ENCODE data around the gene SYNE1.
"Not testable (repeated sequence)": the region's sequence is repeated elsewhere in the genome, so short reads cannot be mapped to it uniquely, and the experiment has no call there.

SYNE1 gene

DNA sequence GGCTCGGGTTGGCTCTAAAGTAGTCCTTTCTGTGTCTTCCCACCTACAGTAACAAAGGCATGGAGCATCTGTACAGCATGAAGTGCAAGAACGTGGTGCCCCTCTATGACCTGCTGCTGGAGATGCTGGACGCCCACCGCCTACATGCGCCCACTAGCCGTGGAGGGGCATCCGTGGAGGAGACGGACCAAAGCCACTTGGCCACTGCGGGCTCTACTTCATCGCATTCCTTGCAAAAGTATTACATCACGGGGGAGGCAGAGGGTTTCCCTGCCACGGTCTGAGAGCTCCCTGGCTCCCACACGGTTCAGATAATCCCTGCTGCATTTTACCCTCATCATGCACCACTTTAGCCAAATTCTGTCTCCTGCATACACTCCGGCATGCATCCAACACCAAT lies 538.5 kb downstream of the SYNE1 start:
- DNase-seq (ENCODE audit: low spot score) = no peak

DNA sequence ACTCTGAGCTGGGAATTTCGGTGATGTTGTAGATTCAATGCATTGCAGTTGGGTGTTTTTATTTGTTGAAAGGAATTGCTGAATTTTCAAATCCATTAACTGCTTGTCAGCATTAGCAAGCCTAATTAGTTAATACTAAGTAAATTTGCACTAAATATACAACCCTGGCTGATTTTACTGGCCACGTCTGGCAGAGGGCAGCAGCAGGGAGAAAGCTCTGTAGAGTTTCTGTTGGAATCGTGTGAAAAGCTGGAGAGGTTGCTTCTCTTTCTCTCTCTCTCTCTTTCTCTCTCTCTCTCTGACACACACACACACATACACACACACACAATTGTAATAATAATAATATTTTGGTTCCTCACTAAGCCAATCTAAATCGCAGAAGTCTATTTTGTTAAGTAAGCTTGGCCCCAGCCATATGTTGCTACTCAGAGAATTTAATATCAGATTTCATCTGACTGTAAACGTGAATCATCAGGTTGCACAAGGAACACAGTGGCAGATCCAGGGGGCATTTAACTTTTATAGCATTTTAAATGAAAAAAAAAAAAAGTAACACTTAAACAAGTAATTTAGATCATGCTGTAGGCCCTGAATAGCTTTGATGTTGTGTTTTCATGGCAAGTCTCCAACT lies 540.2 kb downstream of the SYNE1 start:
- DNase-seq (ENCODE audit: low spot score) = no peak

DNA sequence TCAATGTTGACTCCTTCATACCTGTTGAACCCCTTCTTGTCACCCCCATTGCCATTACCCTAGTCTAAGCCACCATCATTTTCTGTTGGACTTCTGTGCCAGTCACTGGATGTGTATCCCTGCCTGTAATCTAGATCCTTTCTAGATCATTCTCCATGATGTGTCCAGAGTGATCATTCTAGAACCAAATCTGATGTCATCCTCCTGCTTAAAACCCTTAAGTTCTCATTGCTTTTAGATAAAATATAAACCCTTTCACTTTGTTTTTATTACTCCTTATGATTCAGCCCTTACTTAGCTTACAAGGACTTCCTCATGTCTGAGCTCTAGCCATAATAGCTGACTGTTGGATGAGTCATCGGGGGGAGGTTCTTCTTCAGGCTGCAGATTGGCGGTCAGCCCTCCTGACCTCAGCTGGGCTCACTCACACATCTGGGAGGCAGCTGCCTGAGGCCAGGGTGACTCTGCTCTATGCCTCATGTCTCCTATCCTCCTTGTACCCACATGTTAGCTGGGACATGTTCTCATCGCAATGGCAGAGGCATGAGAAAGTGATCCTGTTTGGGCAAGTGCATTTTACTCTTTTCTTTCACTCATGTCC lies 542.1 kb downstream of the SYNE1 start:
- peak; percentile 3 for DNase-seq (ENCODE audit: low spot score)

DNA sequence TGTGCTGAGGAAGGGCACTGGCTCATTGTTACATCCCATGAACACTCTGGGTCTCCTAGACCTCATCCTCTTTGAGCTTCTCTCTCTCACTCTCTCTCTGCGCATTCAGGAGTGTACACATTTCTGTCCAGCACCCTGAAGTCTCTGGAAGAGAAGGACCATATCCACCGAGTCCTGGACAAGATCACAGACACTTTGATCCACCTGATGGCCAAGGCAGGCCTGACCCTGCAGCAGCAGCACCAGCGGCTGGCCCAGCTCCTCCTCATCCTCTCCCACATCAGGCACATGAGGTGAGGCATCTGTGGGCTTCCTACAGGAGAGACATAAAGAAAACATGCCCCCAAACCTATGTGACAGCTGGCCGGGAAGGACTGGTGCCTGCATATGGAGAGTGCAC lies 542.9 kb downstream of the SYNE1 start:
- no peak for DNase-seq (ENCODE audit: low spot score)

DNA sequence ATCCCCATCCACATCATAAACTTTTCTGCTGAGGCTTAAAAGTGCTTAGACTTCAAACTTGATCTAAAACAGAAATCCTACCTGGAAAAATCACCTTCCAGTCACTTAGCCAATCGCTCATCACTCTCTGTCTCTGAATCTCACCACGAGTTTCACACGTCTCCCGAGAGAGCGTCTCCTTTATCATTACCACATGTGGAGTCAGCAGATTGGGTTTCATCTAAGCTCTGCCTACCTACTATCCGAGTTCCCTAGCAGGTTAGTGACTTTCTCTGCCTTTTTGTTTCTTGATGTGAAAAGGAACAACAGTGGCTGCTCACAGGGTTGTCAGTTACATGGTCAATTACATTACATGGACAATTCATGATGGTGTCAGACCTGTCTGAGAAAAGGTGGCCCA lies 543.5 kb downstream of the SYNE1 start:
- no peak for DNase-seq (ENCODE audit: low spot score)

DNA sequence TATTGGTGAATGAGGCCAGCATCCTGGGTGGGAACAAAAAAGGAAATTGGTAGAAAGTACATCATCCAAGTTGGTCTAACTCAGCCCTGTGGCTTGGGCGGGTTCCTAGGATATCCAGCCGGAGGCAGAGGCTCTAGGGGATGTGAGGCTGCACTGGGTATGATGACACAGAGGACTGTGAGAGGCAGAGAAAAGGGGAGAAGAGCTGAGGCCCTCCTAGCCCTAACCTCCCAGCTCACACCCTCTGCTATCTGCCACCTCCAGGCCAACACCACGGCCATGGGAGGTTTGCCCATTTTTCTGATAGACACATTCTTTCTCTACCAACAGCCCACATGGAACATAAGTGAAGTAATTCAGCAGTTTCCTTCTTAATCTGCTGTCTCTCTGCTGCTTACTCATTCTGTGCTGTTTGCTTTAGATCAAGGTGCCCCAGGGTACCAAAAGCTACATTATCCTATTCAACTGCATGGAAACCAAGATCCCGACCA lies 545.3 kb downstream of the SYNE1 start:
- no peak for DNase-seq (ENCODE audit: low spot score)

DNA sequence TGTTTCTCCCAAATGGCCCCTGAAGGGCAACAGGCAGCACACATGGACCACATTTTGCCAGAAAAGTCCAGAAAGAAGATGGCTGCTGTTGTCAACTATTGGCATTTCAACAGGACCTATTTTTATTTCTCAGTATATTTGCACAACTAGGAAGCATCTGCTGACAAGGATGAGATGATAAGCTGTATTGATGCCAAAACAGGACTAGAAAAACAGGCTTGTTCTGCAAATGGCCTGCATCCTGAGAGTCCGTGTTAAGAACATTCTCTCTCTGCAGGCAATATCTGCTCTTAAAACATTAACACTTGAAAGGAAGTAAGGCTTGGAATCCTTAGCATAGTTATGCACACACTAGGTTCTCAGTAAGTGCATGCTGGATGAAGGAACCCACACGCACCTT lies 546.0 kb downstream of the SYNE1 start:
- DNase-seq (ENCODE audit: low spot score) = no peak

DNA sequence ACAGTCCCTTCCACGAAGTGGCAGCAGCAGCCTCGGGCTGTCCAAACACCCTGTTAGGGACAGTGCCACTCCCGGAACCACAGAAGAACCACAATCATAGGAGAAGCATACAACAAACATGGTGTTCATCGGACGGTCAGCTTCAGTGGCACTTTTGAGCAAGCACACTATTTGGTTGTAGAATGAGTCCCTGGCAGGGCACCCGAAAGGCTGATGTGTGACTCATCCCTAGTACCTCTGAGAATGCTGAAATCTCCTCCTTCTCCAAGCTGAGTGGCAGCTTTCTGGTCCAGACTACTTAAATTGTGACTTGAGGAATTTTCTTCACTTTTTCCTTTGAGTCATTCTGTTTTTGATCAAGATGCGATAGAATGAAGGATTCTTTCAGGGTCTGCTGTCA lies 547.2 kb downstream of the SYNE1 start:
- no peak for DNase-seq (ENCODE audit: low spot score)

DNA sequence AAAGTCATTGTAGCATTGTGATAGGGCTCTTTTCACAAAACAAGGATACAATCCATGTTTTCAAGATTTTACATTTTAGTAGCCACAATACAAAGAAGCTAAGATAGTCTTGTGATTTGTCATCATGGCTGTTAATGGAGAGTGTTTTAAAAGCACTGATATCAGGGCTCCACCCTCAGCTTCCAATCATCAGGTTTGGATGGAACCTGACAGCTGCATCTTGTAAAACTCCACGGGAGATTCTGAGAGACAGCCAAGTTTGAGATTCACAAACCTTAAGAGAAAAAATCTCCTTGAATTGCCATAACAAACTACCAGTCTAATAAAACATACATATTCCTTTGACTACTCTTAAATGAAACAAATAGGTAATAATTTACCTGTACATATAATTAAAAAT lies 549.5 kb downstream of the SYNE1 start:
- no peak for DNase-seq (ENCODE audit: low spot score)

DNA sequence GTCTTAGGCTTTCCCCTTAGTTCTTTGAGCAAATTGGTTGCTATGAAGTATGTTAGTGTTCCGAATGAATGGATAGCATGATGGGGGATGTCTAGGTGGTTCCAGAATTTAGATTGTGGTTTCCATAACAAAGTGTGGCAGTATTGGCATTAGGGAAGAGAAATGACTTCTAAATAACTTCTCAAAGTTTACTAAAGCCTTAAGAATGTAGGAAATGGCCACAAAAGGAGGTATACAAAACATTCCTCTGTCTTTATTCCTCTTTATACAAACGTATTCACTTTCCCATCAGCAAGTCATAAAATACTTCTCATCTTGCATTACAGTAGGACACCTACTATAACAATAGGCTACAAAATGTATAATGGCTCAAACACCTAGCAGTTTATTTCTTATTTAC lies 550.1 kb downstream of the SYNE1 start:
- DNase-seq (ENCODE audit: low spot score) = no peak

DNA sequence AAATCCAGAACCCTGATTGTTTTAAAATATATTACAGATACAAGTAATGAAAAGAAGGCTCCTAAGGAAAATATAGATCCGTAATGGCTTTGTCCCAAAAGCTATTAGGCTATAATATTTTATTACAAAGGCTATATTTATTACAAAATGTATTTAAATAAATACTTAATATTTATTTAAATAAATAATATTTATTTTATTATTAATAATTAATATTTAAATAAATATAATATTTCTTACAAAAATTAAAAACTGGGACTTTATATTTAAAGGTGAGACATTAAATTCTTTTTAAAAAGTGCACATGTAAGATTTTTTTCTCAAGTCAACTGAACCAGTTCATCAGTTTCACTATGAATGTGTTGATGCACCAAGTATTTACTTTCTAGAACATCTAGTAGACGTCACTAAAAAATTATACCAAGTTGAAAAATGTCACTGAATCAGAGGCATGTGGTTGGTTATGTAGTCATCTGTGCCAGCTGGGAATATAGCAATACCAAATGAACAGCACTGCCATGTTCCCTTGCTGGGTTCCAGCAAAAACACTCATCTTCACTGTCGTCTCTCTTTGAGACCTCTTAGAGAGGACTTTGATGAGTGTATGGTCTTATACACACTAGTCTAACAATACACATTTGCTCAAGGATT lies 550.8 kb downstream of the SYNE1 start:
- no peak for DNase-seq (ENCODE audit: low spot score)

DNA sequence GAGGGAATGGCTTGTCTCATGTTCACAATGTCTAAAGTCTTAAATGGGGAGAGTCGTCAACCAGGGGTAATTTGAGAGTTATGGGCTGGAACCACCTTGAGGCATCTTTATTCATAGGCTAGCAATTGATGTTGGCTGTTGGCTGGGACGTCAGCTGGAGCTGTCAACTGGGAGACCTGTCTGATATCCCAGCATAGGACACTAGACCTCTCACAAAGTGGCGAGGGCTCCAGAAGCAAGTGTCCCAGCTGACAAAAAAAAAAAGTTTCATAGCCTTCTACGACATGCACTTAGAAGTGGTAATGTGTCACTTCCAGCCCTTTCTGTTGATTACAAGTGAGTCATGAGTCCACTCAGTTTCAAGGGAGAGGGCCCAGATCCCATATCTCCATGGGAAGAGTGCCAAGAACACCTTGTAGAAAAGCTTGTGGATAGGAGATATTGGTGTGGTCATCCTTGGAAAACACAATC lies 551.7 kb downstream of the SYNE1 start:
- DNase-seq (ENCODE audit: low spot score) = no peak

DNA sequence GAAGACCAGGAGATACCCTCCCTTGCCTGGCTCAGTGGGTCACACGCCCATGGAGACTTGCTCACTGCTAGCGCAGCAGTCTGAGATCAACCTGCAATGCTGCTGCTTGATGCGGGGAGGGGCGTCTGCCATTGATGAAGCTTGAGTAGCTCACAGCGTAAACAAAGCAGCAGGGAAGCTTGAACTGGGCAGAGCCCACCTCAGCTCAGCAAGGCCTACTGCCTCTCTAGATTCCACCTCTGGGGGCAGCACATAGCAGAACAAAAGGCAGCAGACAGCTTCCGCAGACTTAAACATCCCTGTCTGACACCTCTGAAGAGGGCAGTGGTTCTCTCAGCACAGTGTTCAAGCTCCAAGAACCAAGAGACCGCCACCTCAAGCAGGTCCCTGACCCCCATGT lies 558.4 kb downstream of the SYNE1 start:
- DNase-seq (ENCODE audit: low spot score) = no peak

DNA sequence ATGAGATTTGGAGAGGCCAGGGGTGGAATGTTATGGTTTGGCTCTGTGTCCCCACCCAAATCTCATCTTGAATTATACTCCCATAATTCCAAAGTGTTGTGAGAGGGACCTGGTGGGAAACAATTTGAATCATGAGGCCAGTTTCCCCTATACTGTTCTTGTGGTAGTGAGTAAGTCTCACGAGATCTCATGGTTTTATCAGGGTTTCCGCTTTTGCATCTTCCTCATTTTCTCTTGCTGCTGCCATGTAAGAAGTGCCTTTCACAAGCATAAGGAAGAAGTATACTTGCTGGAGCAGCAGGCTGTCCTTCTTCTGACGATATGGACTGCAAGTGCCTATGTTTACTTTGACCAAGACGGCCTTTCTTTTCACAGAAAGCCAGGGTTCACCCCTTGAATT lies 559.2 kb downstream of the SYNE1 start:
- DNase-seq (ENCODE audit: low spot score) = no peak

DNA sequence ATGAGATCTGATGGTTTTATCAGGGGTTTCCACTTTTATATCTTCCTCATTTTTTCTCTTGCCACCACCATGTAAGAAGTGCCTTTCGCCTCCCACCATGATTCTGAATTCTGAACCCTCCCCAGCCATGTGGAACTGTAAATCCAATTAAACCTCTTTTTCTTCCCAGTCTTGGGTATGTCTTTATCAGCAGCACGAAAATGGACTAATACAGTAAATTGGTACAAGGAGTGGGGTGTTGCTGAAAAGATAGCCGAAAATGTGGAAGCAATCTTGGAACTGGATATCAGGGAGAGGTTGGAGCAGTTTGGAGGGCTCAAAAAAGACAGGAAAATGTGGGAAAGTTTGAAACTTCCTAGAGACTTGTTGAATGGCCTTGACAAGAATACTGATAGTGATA lies 560.9 kb downstream of the SYNE1 start:
- DNase-seq (ENCODE audit: low spot score) = not testable (repeated sequence)

DNA sequence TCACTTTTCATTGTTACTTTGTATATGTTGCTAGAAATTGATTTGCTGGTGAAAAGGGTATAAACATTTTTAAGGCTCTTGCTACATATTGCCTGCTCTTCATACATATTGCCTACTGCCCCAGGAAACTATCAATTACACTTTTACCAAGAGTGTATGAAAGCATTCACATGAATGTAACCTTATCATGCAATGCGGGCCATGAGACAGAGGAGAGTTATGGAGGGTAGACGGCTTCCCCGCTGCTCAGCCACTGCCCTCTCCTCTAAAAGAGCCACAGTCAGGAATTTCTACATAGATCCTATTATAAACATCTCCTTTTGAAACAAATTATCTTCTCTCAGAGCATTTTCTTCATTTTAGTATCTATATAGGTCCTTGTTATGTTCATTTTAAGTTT lies 565.3 kb downstream of the SYNE1 start:
- no peak for DNase-seq (ENCODE audit: low spot score)

All from CD4-positive, alpha-beta T cell treated with Interleukin-2 at 100 ng/mL for 4 hours (primary cell).